Panc1 (cell line): ENCODE measurements around the gene RGS6. TPM values are rescaled to one million over a fixed set of nuclear protein-coding genes. Genes with fewer than 3 reads are reported as not detected.

Experiments used
- ATAC-seq: fragments of 200-7000 bp; cut with Tn5 transposase; 2 replicates; pipeline ENCODE4 v1.9.1; 2020; ENCODE audit warnings: mild to moderate bottlenecking, moderate library complexity
- BruUV-seq: library from RNA; stranded (reverse); fragments of 400-500 nt; replicated peaks from 2 replicates; lab custom pipeline; 2021; lab: Mats Ljungman, UMichigan
- CTCF ChIA-PET: fragments of 300-600 bp; sonication (Branson Sonifier 250); formaldehyde crosslinking; loops from one replicate; lab custom pipeline; 2022; ENCODE audit warnings: antibody characterized with exemption; lab: Charles Lee
- POLR2A ChIA-PET: fragments of 300-600 bp; sonication (Branson Sonifier 250); formaldehyde crosslinking; loops from one replicate; lab custom pipeline; 2022; ENCODE audit warnings: antibody characterized with exemption; lab: Charles Lee
- DNase-seq: peaks from one replicate; pipeline ENCODE4 v3.0.0-alpha.2; 2010; ENCODE audit warnings: low read depth, low spot score
- H3K27ac ChIP-seq: 2 replicates; pipeline ENCODE4 v1.5.1; 2011; ENCODE audit warnings: mild to moderate bottlenecking, low read length, inconsistent platforms
- H3K27me3 ChIP-seq: fragments of 200-500 bp; sonication (Bioruptor generic); 2 replicates; pipeline ENCODE4 v1.6.0; 2014; ENCODE audit warnings: low read length, inconsistent platforms; ENCODE audit not compliant: control insufficient read depth, insufficient read depth
- H3K36me3 ChIP-seq: fragments of 200-500 bp; sonication (Bioruptor generic); 2 replicates; pipeline ENCODE4 v1.5.1; 2014; ENCODE audit warnings: inconsistent platforms, mild to moderate bottlenecking, low read length, moderate library complexity; ENCODE audit not compliant: control insufficient read depth, insufficient read depth
- H3K4me1 ChIP-seq: 2 replicates; pipeline ENCODE4 v1.5.1; 2011; ENCODE audit warnings: inconsistent platforms, mild to moderate bottlenecking, low read length, moderate library complexity; ENCODE audit not compliant: control insufficient read depth, insufficient read depth
- H3K4me3 ChIP-seq, 2 experiments: 2 replicates each; pipeline ENCODE4 v1.5.1; 2011 to 2012; ENCODE audit warnings: low read depth in 2 of 2, low read length in 2 of 2, mild to moderate bottlenecking in 2 of 2, inconsistent platforms in 1 of 2, moderate library complexity in 1 of 2
- H3K9me3 ChIP-seq: fragments of 200-500 bp; sonication (Bioruptor generic); 2 replicates; pipeline ENCODE4 v1.5.1; 2014; ENCODE audit warnings: low read depth, mild to moderate bottlenecking, inconsistent platforms, low read length, moderate library complexity; ENCODE audit not compliant: control insufficient read depth, insufficient read depth
- CTCF ChIP-seq: fragments of 450-650 bp; IDR thresholded peaks from 2 replicates; pipeline ENCODE4 v1.5.1; 2017; ENCODE audit warnings: mild to moderate bottlenecking
- POLR2AphosphoS5 ChIP-seq: IDR thresholded peaks from 2 replicates; pipeline ENCODE4 v1.6.1; 2012; ENCODE audit warnings: mild to moderate bottlenecking, low read depth, low read length, moderate library complexity
- REST ChIP-seq, 2 experiments: IDR thresholded peaks; 2 replicates each; pipeline ENCODE4 v1.6.1; 2011 to 2012; ENCODE audit warnings: low read depth in 2 of 2, control low read depth in 1 of 2, low read length in 1 of 2, mild to moderate bottlenecking in 1 of 2, moderate library complexity in 1 of 2; ENCODE audit not compliant: insufficient read depth in 1 of 2
- SIN3A ChIP-seq: IDR thresholded peaks from 2 replicates; pipeline ENCODE4 v1.6.1; 2012; ENCODE audit warnings: low read depth, mild to moderate bottlenecking, low read length, moderate library complexity, borderline replicate concordance; ENCODE audit not compliant: insufficient read depth
- TCF7L2 ChIP-seq: IDR thresholded peaks from 2 replicates; pipeline ENCODE4 v1.6.1; 2011; ENCODE audit warnings: mild to moderate bottlenecking, low read depth, low read length, inconsistent platforms
- in situ Hi-C: cut with HindIII; loops from 2 replicates; pipeline ENCODE4 v1.10.0; 2016; ENCODE audit warnings: low sequenced_read_pairs, low pct_unique_long_range_greater_than_20kb
- intact Hi-C: fragments of 100-400 bp; cut with micrococcal nuclease; formaldehyde crosslinking; loops from one replicate; pipeline ENCODE4 v1.10.0; 2022; ENCODE audit not compliant: unreplicated experiment
- total RNA-seq: library from RNA; stranded (reverse); gene quantifications from one replicate; pipeline ENCODE4 v1.2.1, GENCODE V29; 2021; ENCODE audit not compliant: unreplicated experiment

The RGS6 gene
- total RNA-seq, 1 experiment from 2014 or later = not detected

- BruUV-seq = no TSS peak
- no peaks in the 10 kb centered on the region for H3K9me3 ChIP-seq
- H3K4me1 ChIP-seq = no peaks in the 10 kb centered on the region
- H3K27ac ChIP-seq = no peak overlapping the region
- H3K36me3 ChIP-seq = no peaks in the 10 kb centered on the region
- ChIA-PET POLR2A (no interaction called here), CTCF (no interaction called here)
- TF ChIP-seq POLR2AphosphoS5 (no peak), REST (IDR thresholded peaks at IDR 0.05; ENCODE audit: insufficient read depth in 1 of 2, low read depth in 2 of 2, low read length in 1 of 2) (no peak), CTCF (no peak), SIN3A (no peak), TCF7L2 (no peak)
- ATAC-seq (no peak), DNase-seq (no peak)
- intact Hi-C loops (no loop called here), in situ Hi-C loops (no loop called here)
- no peaks in the 10 kb centered on the region; the same call in 1 of the 2 replicates for H3K27me3 ChIP-seq
- no peak overlapping the region for H3K4me3 ChIP-seq
Observed at GRCh38 chr14:72432748-72433147, 500.5 kb downstream of the RGS6 start.

- in situ Hi-C loops (no loop called here), intact Hi-C loops (no loop called here)
- ATAC-seq = no peak
Observed at GRCh38 chr14:72433511-72433910, 501.3 kb downstream of the RGS6 start.

More at GRCh38 chr14:72433511-72433910, 501.3 kb downstream of the RGS6 start:
- POLR2A ChIA-PET = no interaction called here
- Histone ChIP-seq H3K36me3 (no peaks in the 10 kb centered on the region), H3K9me3 (no peaks in the 10 kb centered on the region), H3K27ac (no peak overlapping the region), H3K4me1 (no peaks in the 10 kb centered on the region), H3K27me3 (no peaks in the 10 kb centered on the region; the same call in 1 of the 2 replicates), H3K4me3 (no peak overlapping the region)
- CTCF ChIA-PET = no interaction called here
- TF ChIP-seq SIN3A (no peak), CTCF (no peak)
- BruUV-seq = no TSS peak
- DNase-seq = no peak
